IPS DF 6.9 (cell line): ENCODE results near the gene PLXNA4.

Source experiments
- DNase-seq: peaks from one replicate; pipeline ENCODE4 v3.0.0-alpha.2; 2013; ENCODE audit warnings: low read depth, low spot score
- H3K27ac ChIP-seq: one replicate; pipeline ENCODE4 v1.5.1; 2013; ENCODE audit warnings: low read length, control low read depth
- H3K27me3 ChIP-seq: 2 replicates; pipeline ENCODE4 v1.6.1; 2013; ENCODE audit warnings: mild to moderate bottlenecking, low read length; ENCODE audit not compliant: control insufficient read depth, insufficient read depth
- H3K36me3 ChIP-seq: 2 replicates; pipeline ENCODE4 v1.6.1; 2013; ENCODE audit warnings: low read length; ENCODE audit not compliant: control insufficient read depth, insufficient read depth
- H3K4me1 ChIP-seq: 2 replicates; pipeline ENCODE4 v1.6.1; 2013; ENCODE audit warnings: low read length; ENCODE audit not compliant: control insufficient read depth, insufficient read depth
- H3K4me3 ChIP-seq: 2 replicates; pipeline ENCODE4 v1.5.1; 2013; ENCODE audit warnings: mild to moderate bottlenecking, low read length
- H3K9me3 ChIP-seq: 2 replicates; pipeline ENCODE4 v1.6.1; 2013; ENCODE audit warnings: low read length, inconsistent platforms; ENCODE audit not compliant: control insufficient read depth, insufficient read depth
- WGBS: extraction: QIAGEN DNeasy Blood & Tissue Kit; methylation state at CpG from one replicate; pipeline ENCODE4 v1.1.7; 2013; ENCODE audit warnings: mixed read lengths, missing lambda C conversion rate; ENCODE audit not compliant: insufficient read length, insufficient coverage; 5-methylcytosine and 5-hydroxymethylcytosine counted together

Gene PLXNA4

DNA sequence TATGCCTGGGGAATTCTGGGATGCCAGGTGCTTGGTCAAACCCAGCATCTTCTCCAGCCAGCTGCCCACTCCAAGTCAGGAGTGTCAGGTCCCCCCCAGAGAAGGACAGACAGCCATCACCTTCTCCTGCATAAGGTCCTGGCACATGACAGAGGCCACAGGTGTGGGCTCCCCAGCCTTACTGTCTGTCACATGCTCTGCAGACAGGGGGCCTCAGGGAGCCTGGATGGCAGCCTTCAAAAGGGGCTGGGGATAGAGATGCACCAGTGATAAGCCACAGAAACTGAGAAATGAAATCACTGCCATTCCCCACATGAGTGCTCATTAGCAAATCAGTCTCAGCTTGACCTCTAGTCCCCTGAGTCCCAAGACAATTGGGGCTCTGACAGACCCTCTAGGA, 72.9 kb downstream of the PLXNA4 start:
- Histone ChIP-seq H3K36me3 (no peaks in the 10 kb centered on the region), H3K27me3 (no peaks in the 10 kb centered on the region), H3K4me3 (no peak overlapping the region), H3K9me3 (no peaks in the 10 kb centered on the region), H3K4me1 (no peaks in the 10 kb centered on the region), H3K27ac (no peak overlapping the region)
- DNase-seq: no peak

DNA sequence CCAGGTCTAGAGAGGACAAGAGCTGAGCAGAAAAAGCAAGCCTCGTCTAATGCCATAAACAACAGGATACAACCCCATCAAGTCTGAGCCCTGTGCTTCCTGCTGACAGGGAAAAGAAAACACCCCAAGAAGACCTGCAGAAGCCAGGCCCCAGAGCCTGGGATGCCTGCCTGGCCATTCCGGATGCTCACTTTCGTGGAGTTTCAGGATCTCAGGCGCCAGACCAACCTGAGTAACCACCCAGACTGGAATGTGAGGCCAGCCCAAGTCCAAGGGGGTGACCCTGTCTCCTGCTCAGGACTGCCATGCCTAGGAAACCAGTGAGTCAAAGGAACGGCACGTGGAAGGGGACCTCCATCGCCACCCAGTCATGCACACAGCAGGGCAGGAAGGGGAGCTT, 74.3 kb downstream of the PLXNA4 start:
- H3K36me3 ChIP-seq: no peaks in the 10 kb centered on the region
- H3K27me3 ChIP-seq: no peaks in the 10 kb centered on the region
- no peaks in the 10 kb centered on the region for H3K9me3 ChIP-seq
- no CpG with 5 or more reads among the region's 7 CpGs for WGBS
- no peak overlapping the region for H3K27ac ChIP-seq
- DNase-seq: no peak
- H3K4me1 ChIP-seq: no peaks in the 10 kb centered on the region
- no peak overlapping the region for H3K4me3 ChIP-seq

GRCh38 chr7:132500727-132501440, 75.4 kb downstream of the PLXNA4 start:
- Histone ChIP-seq H3K4me1 (no peaks in the 10 kb centered on the region), H3K4me3 (no peak overlapping the region), H3K27me3 (no peaks in the 10 kb centered on the region), H3K9me3 (no peaks in the 10 kb centered on the region), H3K36me3 (no peaks in the 10 kb centered on the region), H3K27ac (no peak overlapping the region)
- no CpG with 5 or more reads among the region's 10 CpGs for WGBS
- DNase-seq: no peak

GRCh38 chr7:132499487-132499886, 76.8 kb downstream of the PLXNA4 start:
- H3K27me3 ChIP-seq: no peaks in the 10 kb centered on the region
- H3K36me3 ChIP-seq: no peaks in the 10 kb centered on the region
- WGBS: no CpG with 5 or more reads among the region's 5 CpGs
- DNase-seq: no peak
- H3K9me3 ChIP-seq: no peaks in the 10 kb centered on the region
- H3K27ac ChIP-seq: no peak overlapping the region
- no peaks in the 10 kb centered on the region; the same call in 1 of the 2 replicates for H3K4me1 ChIP-seq
- no peak overlapping the region for H3K4me3 ChIP-seq

- WGBS: no CpG with 5 or more reads among the region's 3 CpGs
- peaks cover 1% of the 10 kb centered on the region; the same call in 1 of the 2 replicates for H3K4me1 ChIP-seq
- no peak for DNase-seq
Observed at GRCh38 chr7:132499065-132499464, 77.2 kb downstream of the PLXNA4 start.

GRCh38 chr7:132498319-132498718, 78.0 kb downstream of the PLXNA4 start:
- no peaks in the 10 kb centered on the region for H3K36me3 ChIP-seq
- H3K4me1 ChIP-seq: peaks cover 1% of the 10 kb centered on the region; the same call in 1 of the 2 replicates
- H3K27ac ChIP-seq: no peak overlapping the region
- no CpG with 5 or more reads among the region's 4 CpGs for WGBS
- no peaks in the 10 kb centered on the region for H3K9me3 ChIP-seq
- DNase-seq: no peak
- H3K27me3 ChIP-seq: no peaks in the 10 kb centered on the region
- H3K4me3 ChIP-seq: no peak overlapping the region

More at GRCh38 chr7:132499065-132499464, 77.2 kb downstream of the PLXNA4 start:
- Histone ChIP-seq H3K4me3 (no peak overlapping the region), H3K9me3 (no peaks in the 10 kb centered on the region), H3K27me3 (no peaks in the 10 kb centered on the region), H3K36me3 (no peaks in the 10 kb centered on the region), H3K27ac (no peak overlapping the region)

DNA sequence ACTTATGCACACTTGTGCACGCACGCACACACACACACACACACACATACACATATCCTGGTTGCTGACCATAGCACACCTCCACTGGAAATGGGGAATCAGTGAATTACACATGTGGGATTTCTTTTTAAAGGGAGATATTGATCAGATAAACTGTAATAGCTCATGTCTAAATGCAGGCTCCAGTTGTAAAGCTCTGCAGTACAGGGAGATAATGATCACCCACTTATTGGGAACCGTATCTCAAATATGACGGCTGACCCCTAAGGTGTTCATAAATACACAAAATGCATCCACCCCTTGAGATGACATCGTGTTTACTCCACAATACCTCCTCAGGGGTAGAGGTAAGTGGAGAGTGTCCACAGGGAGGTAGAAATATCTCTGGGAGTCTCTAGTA, 79.2 kb downstream of the PLXNA4 start:
- Histone ChIP-seq H3K36me3 (no peaks in the 10 kb centered on the region), H3K9me3 (no peaks in the 10 kb centered on the region), H3K27ac (no peak overlapping the region), H3K4me1 (peaks cover 1% of the 10 kb centered on the region; the same call in 1 of the 2 replicates), H3K4me3 (no peak overlapping the region), H3K27me3 (no peaks in the 10 kb centered on the region)
- WGBS: no CpG with 5 or more reads among the region's 5 CpGs
- no peak for DNase-seq

- no peak for DNase-seq
- no peaks in the 10 kb centered on the region for H3K36me3 ChIP-seq
- WGBS: no CpG with 5 or more reads among the region's 3 CpGs
Observed at GRCh38 chr7:132495936-132496335, 80.3 kb downstream of the PLXNA4 start.

GRCh38 chr7:132494474-132494873, 81.8 kb downstream of the PLXNA4 start:
- H3K4me1 ChIP-seq: peaks cover 1% of the 10 kb centered on the region; the same call in 1 of the 2 replicates
- no peak for DNase-seq
- no CpG with 5 or more reads among the region's 12 CpGs for WGBS

More at GRCh38 chr7:132495936-132496335, 80.3 kb downstream of the PLXNA4 start:
- no peak overlapping the region for H3K4me3 ChIP-seq
- H3K27me3 ChIP-seq: no peaks in the 10 kb centered on the region
- no peaks in the 10 kb centered on the region for H3K9me3 ChIP-seq
- H3K4me1 ChIP-seq: peaks cover 1% of the 10 kb centered on the region; the same call in 1 of the 2 replicates
- H3K27ac ChIP-seq: no peak overlapping the region

DNA sequence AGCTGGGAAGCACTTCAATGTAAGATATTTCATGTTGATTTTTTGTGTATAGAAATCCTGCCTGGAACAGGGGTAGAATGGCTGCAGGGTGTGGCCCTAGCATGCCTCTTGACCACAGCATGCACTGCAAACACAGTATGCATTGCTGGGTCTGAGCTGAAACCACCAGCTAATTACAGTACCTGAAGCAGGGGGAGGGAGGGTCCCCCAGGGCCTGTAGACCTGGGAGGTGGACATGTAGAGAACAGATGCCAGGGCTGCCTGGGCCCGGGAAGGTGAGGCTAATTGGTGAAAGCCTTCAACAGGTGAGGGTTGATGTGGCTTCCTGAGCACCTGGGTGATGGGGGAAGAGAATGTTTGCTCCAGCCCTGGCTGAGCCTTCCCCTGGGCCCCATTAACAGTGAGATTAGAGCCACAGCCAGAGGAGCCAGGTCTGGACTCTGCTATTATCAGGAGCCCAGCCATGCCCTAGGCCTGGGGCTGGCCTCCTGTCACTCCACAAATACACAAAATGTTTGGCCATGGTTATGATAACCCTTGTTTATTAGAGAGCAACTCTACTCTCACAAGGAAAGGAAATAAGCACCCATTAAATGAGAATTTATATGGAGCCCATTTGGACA, 83.3 kb downstream of the PLXNA4 start:
- Histone ChIP-seq H3K4me1 (peaks cover 1% of the 10 kb centered on the region; the same call in 1 of the 2 replicates), H3K27me3 (no peaks in the 10 kb centered on the region), H3K4me3 (no peak overlapping the region), H3K27ac (no peak overlapping the region), H3K9me3 (no peaks in the 10 kb centered on the region), H3K36me3 (no peaks in the 10 kb centered on the region)
- no CpG with 5 or more reads among the region's 1 CpG for WGBS
- DNase-seq: no peak

More at GRCh38 chr7:132494474-132494873, 81.8 kb downstream of the PLXNA4 start:
- Histone ChIP-seq H3K9me3 (no peaks in the 10 kb centered on the region), H3K27me3 (no peaks in the 10 kb centered on the region), H3K36me3 (no peaks in the 10 kb centered on the region), H3K27ac (no peak overlapping the region), H3K4me3 (no peak overlapping the region)
